ENCODE measurements around the gene KCNK5.

Gene KCNK5

GRCh38 chr6:39167321-39167720 is 62.0 kb downstream of the KCNK5 start:
- TF ChIP-seq CTCF (IDR thresholded peaks at IDR 0.05; ENCODE audit: low read depth, low read length) (no peak), POLR2A (IDR thresholded peaks at IDR 0.05; ENCODE audit: extremely low read depth, insufficient read length) (no peak), MYC (IDR thresholded peaks at IDR 0.05; ENCODE audit: low read depth, low read length) (no peak), MAX (IDR thresholded peaks at IDR 0.05; ENCODE audit: low read depth, low read length) (no peak)
- DNase-seq (ENCODE audit: low read depth): no peak
- no peak overlapping the region for H3K4me3 ChIP-seq (ENCODE audit: low read depth, low read length)

GRCh38 chr6:39166912-39167290 is 62.4 kb downstream of the KCNK5 start:
- TF ChIP-seq MYC (IDR thresholded peaks at IDR 0.05; ENCODE audit: low read depth, low read length) (no peak), MAX (IDR thresholded peaks at IDR 0.05; ENCODE audit: low read depth, low read length) (no peak), POLR2A (IDR thresholded peaks at IDR 0.05; ENCODE audit: extremely low read depth, insufficient read length) (no peak), CTCF (IDR thresholded peaks at IDR 0.05; ENCODE audit: low read depth, low read length) (no peak)
- no peak for DNase-seq (ENCODE audit: low read depth)
- no peak overlapping the region for H3K4me3 ChIP-seq (ENCODE audit: low read depth, low read length)

GRCh38 chr6:39166189-39166911 is 62.9 kb downstream of the KCNK5 start:
- TF ChIP-seq CTCF (IDR thresholded peaks at IDR 0.05; ENCODE audit: low read depth, low read length): peak; percentile 76
- TF ChIP-seq MYC (IDR thresholded peaks at IDR 0.05; ENCODE audit: low read depth, low read length): no peak
- no peak for TF ChIP-seq POLR2A (IDR thresholded peaks at IDR 0.05; ENCODE audit: extremely low read depth, insufficient read length)
- peak; percentile 69 for TF ChIP-seq MAX (IDR thresholded peaks at IDR 0.05; ENCODE audit: low read depth, low read length)
- H3K4me3 ChIP-seq (ENCODE audit: low read depth, low read length): no peak overlapping the region
- DNase-seq (ENCODE audit: low read depth): peak; percentile 83

GRCh38 chr6:39157511-39157910 is 71.8 kb downstream of the KCNK5 start:
- no peak for DNase-seq (ENCODE audit: low read depth)

GRCh38 chr6:39156801-39157200 is 72.5 kb downstream of the KCNK5 start:
- TF ChIP-seq POLR2A (IDR thresholded peaks at IDR 0.05; ENCODE audit: extremely low read depth, insufficient read length) (no peak), MYC (IDR thresholded peaks at IDR 0.05; ENCODE audit: low read depth, low read length) (no peak), MAX (IDR thresholded peaks at IDR 0.05; ENCODE audit: low read depth, low read length) (no peak), CTCF (IDR thresholded peaks at IDR 0.05; ENCODE audit: low read depth, low read length) (no peak)
- no peak overlapping the region for H3K4me3 ChIP-seq (ENCODE audit: low read depth, low read length)
- no peak for DNase-seq (ENCODE audit: low read depth)

More at GRCh38 chr6:39157511-39157910, 71.8 kb downstream of the KCNK5 start:
- no peak overlapping the region for H3K4me3 ChIP-seq (ENCODE audit: low read depth, low read length)
- TF ChIP-seq POLR2A (IDR thresholded peaks at IDR 0.05; ENCODE audit: extremely low read depth, insufficient read length): no peak
- TF ChIP-seq MAX (IDR thresholded peaks at IDR 0.05; ENCODE audit: low read depth, low read length): no peak
- no peak for TF ChIP-seq MYC (IDR thresholded peaks at IDR 0.05; ENCODE audit: low read depth, low read length)
- no peak for TF ChIP-seq CTCF (IDR thresholded peaks at IDR 0.05; ENCODE audit: low read depth, low read length)

All from NB4 (cell line).